ENCODE measurements around the gene AUTS2.

AUTS2 gene

DNA sequence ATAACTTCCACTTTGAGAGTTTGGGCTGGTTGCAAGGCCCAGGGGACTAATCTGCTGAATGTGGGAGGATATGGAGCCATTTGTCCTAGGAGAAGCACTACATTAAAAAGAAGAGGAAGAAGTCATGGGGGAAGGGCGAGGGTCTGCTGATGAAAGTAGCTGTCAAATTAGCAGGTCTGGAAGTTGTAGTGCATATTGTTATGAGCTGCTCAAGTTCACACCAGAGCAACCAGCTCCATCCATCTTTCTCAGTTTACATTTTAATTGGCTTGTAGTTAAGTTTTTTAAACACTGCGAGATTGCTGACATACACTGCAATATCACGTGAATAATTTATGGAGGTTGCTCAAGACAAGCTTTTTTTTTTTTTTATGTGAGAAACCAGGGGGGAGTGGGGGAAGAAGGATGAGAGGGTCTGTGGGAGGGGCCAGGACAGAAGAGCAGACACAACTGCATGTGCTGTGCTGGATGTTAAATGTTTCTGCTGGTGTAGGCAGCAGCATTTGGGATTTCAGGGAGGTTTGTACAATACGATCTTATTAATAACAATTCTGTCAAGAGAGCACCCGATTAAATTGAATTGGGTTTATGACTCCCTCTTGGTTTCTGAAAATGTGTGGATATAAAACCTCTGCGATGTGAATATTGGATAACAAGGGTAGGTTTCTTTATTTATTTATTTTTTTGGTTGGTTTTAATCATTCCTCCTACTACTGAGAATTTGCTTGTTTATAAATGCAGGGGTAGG, 774.7 kb downstream of the AUTS2 start:
- no peak for DNase-seq (ENCODE audit: low read depth)
- TF ChIP-seq, protein P1, sequence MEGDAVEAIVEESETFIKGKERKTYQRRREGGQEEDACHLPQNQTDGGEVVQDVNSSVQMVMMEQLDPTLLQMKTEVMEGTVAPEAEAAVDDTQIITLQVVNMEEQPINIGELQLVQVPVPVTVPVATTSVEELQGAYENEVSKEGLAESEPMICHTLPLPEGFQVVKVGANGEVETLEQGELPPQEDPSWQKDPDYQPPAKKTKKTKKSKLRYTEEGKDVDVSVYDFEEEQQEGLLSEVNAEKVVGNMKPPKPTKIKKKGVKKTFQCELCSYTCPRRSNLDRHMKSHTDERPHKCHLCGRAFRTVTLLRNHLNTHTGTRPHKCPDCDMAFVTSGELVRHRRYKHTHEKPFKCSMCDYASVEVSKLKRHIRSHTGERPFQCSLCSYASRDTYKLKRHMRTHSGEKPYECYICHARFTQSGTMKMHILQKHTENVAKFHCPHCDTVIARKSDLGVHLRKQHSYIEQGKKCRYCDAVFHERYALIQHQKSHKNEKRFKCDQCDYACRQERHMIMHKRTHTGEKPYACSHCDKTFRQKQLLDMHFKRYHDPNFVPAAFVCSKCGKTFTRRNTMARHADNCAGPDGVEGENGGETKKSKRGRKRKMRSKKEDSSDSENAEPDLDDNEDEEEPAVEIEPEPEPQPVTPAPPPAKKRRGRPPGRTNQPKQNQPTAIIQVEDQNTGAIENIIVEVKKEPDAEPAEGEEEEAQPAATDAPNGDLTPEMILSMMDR (conservative IDR thresholded peaks at IDR 0.05; ENCODE audit: low read length) = no peak
- no peak overlapping the region for H3K4me3 ChIP-seq (ENCODE audit: low read length)

DNA sequence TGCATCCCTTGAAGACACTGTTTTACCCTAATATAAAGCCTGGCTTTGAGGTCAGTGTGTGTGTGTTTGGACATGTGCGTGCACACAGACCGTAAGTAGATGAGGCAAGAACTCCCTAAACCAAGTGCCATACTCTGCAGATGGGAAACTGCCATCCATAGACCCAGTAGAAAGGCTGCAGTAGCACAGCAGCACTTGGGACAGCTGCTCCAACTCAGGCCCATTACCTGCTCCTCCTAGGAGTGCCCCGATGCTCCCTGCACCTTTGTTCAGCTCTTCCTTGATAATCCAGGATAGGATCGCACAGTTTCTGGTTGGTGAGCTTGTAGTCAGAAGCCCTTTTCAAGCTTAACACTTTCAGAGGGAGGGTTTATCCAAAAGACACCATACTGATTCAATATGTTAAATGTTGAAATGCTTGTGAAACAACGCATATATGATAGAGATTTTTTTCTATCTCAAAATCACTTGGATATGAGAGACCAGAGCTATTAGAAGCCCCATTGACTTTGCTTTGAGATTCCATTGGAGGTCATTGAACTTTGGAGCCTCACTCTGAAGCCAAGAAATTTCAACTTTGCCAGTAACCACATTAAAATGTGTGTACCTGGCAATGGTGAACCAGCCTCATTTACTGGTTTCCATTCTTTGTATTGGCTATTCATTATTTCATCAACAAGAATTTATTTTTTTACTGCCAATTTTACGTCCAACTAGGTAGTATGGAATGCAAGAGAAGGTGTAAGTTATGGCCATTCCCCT, 776.7 kb downstream of the AUTS2 start:
- DNase-seq (ENCODE audit: low read depth) = peak; percentile 46
- no peak overlapping the region for H3K4me3 ChIP-seq (ENCODE audit: low read length)
- TF ChIP-seq, protein P1 (conservative IDR thresholded peaks at IDR 0.05; ENCODE audit: low read length) = no peak

DNA sequence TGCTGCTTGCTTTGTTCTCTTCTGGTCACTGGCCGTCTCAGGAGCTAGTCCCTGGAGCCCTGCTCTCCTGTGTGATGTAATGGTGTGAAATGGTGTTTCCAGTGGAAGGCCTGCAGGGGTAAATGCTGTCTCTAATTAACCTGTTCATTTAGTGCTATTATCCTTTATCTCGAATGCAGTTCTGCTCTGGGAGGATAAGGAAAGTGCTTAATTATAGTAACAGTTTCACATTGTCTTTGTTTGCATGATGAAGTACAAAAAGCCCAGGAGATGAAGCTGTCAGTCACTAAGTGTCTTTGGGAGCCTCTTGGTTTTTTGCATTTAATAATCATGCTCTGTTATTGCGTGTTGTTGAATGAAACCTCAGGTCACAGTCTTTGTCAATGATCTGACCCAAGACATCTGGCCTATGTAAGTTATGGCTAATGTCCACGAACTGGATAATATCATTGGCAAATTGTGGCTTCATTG, 778.3 kb downstream of the AUTS2 start:
- TF ChIP-seq, protein P1 (conservative IDR thresholded peaks at IDR 0.05; ENCODE audit: low read length) = no peak
- no peak overlapping the region for H3K4me3 ChIP-seq (ENCODE audit: low read length)
- DNase-seq (ENCODE audit: low read depth) = no peak

GRCh38 chr7:70377957-70378356, 779.7 kb downstream of the AUTS2 start:
- H3K4me3 ChIP-seq (ENCODE audit: low read length) = no peak overlapping the region
- TF ChIP-seq, protein P1 (conservative IDR thresholded peaks at IDR 0.05; ENCODE audit: low read length) = no peak
- DNase-seq (ENCODE audit: low read depth) = no peak

- TF ChIP-seq, protein P1 (conservative IDR thresholded peaks at IDR 0.05; ENCODE audit: low read length) = no peak
- H3K4me3 ChIP-seq (ENCODE audit: low read length) = no peak overlapping the region
- DNase-seq (ENCODE audit: low read depth) = no peak
Observed at GRCh38 chr7:70379210-70379609, 780.9 kb downstream of the AUTS2 start.

- H3K4me3 ChIP-seq (ENCODE audit: low read length) = no peak overlapping the region
- DNase-seq (ENCODE audit: low read depth) = peak; percentile 78
- TF ChIP-seq, protein P1 (conservative IDR thresholded peaks at IDR 0.05; ENCODE audit: low read length) = no peak
Observed at GRCh38 chr7:70380421-70381015, 782.2 kb downstream of the AUTS2 start.

Measured in AG10803 (cell line).